GM23338 (cell line): ENCODE results near the gene MYH13. TPM values are rescaled to one million over a fixed set of nuclear protein-coding genes. Genes with fewer than 3 reads are reported as not detected.
A peak's percentile ranks its signal among the peaks of the same experiment; 100 is the strongest.
"Not testable (repeated sequence)": the region's sequence is repeated elsewhere in the genome, so short reads cannot be mapped to it uniquely, and the experiment has no call there.

ENCODE experiments used
- ATAC-seq: fragments of 200-7000 bp; cut with Tn5 transposase; 3 replicates; pipeline ENCODE4 v1.9.1; 2020
- DNase-seq: peaks from one replicate; pipeline ENCODE4 v3.0.0-alpha.2; 2015; ENCODE audit warnings: low spot score
- H2AFZ ChIP-seq: fragments of 200-600 bp; sonication (generic); 2 replicates; pipeline ENCODE4 v1.8.0; 2016; ENCODE audit warnings: antibody characterized with exemption, mild to moderate bottlenecking, moderate library complexity
- H3F3A ChIP-seq: fragments of 200-600 bp; sonication (generic); replicated peaks from 2 replicates; pipeline ENCODE4 v1.8.0; 2017; ENCODE audit warnings: antibody characterized with exemption, mixed run types, low read depth
- H3K27ac ChIP-seq: fragments of 200-600 bp; sonication (generic); 2 replicates; pipeline ENCODE4 v1.6.1; 2016; ENCODE audit warnings: low read depth
- H3K27me3 ChIP-seq: fragments of 200-600 bp; sonication (generic); 2 replicates; pipeline ENCODE4 v1.8.0; 2016; ENCODE audit warnings: mild to moderate bottlenecking, mixed run types, moderate library complexity; ENCODE audit not compliant: insufficient read depth
- H3K36me3 ChIP-seq: fragments of 200-600 bp; sonication (generic); 2 replicates; pipeline ENCODE4 v1.8.0; 2016; ENCODE audit warnings: mild to moderate bottlenecking; ENCODE audit not compliant: insufficient read depth
- H3K4me1 ChIP-seq: fragments of 200-600 bp; sonication (generic); 2 replicates; pipeline ENCODE4 v1.8.0; 2016; ENCODE audit warnings: mild to moderate bottlenecking, moderate library complexity; ENCODE audit not compliant: insufficient read depth
- H3K4me2 ChIP-seq: fragments of 200-600 bp; sonication (generic); 2 replicates; pipeline ENCODE4 v1.7.1; 2017; ENCODE audit warnings: mixed run types
- H3K4me3 ChIP-seq: fragments of 200-600 bp; sonication (generic); 2 replicates; pipeline ENCODE4 v1.6.1; 2016; ENCODE audit warnings: mixed run types
- H3K79me2 ChIP-seq: fragments of 200-600 bp; sonication (generic); replicated peaks from 2 replicates; pipeline ENCODE4 v1.8.0; 2017; ENCODE audit warnings: mild to moderate bottlenecking; ENCODE audit not compliant: insufficient read depth
- H3K9me2 ChIP-seq: fragments of 200-600 bp; sonication (generic); 2 replicates; pipeline ENCODE4 v1.8.0; 2017; ENCODE audit not compliant: insufficient read depth
- H4K20me1 ChIP-seq: fragments of 200-600 bp; sonication (generic); replicated peaks from 2 replicates; pipeline ENCODE4 v1.8.0; 2017; ENCODE audit warnings: mild to moderate bottlenecking; ENCODE audit not compliant: insufficient read depth
- H3K27ac Mint-ChIP-seq: 2 replicates; pipeline ENCODE4 v1.8.0; 2020; ENCODE audit warnings: inconsistent platforms, mild to moderate bottlenecking, moderate library complexity, mixed read lengths
- H3K27me3 Mint-ChIP-seq: 3 replicates; pipeline ENCODE4 v1.8.0; 2022; ENCODE audit warnings: low read depth, mild to moderate bottlenecking, moderate library complexity, mixed read lengths, inconsistent platforms; ENCODE audit not compliant: insufficient read depth, poor library complexity
- H3K36me3 Mint-ChIP-seq: 3 replicates; pipeline ENCODE4 v1.8.0; 2021; ENCODE audit warnings: low read depth, mild to moderate bottlenecking, inconsistent platforms, moderate library complexity, mixed read lengths
- H3K4me1 Mint-ChIP-seq: 3 replicates; pipeline ENCODE4 v1.8.0; 2020; ENCODE audit warnings: mild to moderate bottlenecking, inconsistent platforms, mixed read lengths
- H3K4me3 Mint-ChIP-seq: 3 replicates; pipeline ENCODE4 v1.8.0; 2021; ENCODE audit warnings: moderate library complexity, mild to moderate bottlenecking, inconsistent platforms, mixed read lengths
- H3K9me3 Mint-ChIP-seq: 3 replicates; pipeline ENCODE4 v1.8.0; 2020; ENCODE audit warnings: moderate library complexity, mild to moderate bottlenecking, inconsistent platforms, mixed read lengths
- ETS1 ChIP-seq: IDR thresholded peaks from 2 replicates; pipeline ENCODE4 v1.6.1; 2016; ENCODE audit warnings: antibody characterized with exemption
- EZH2phosphoT487 ChIP-seq: fragments of 200-600 bp; sonication (generic); IDR thresholded peaks from one replicate; pipeline ENCODE4 v1.8.1; 2018; ENCODE audit warnings: antibody characterized with exemption; ENCODE audit not compliant: unreplicated experiment
- JUNB ChIP-seq: IDR thresholded peaks from one replicate; pipeline ENCODE4 v1.6.1; 2016; ENCODE audit warnings: antibody characterized with exemption; ENCODE audit not compliant: unreplicated experiment
- POLR2AphosphoS5 ChIP-seq: IDR thresholded peaks from 2 replicates; pipeline ENCODE4 v1.6.1; 2016; ENCODE audit warnings: antibody characterized with exemption, low read depth
- STAT1 ChIP-seq: IDR thresholded peaks from one replicate; pipeline ENCODE4 v1.6.1; 2016; ENCODE audit warnings: antibody characterized with exemption; ENCODE audit not compliant: unreplicated experiment
- ZNF114 ChIP-seq: fragments of 250-450 bp; sonication (Bioruptor Pico); IDR thresholded peaks from 2 replicates; pipeline ENCODE4 v1.5.0; 2020; ENCODE audit warnings: mild to moderate bottlenecking, moderate library complexity
- ZNF331 ChIP-seq: fragments of 250-450 bp; sonication (Bioruptor Pico); IDR thresholded peaks from 2 replicates; pipeline ENCODE4 v1.5.0; 2020; ENCODE audit warnings: low read depth, mild to moderate bottlenecking, moderate library complexity
- polyA plus RNA-seq: library from polyadenylated mRNA; unstranded; fragments of >200 nt; fragmentation: Nextera tagmentation; extraction: Ambion mirVana; gene quantifications from 2 replicates; pipeline ENCODE4 v1.2.1, GENCODE V29; 2016
- total RNA-seq: library from RNA; depleted of rRNA; stranded (reverse); fragments of >200 nt; shearing (Covaris generic); gene quantifications from 2 replicates; pipeline ENCODE4 v1.2.3, GENCODE V29; 2014
- TF ChIP-seq, protein P1 (sequence below): fragments of 250-450 bp; sonication (Bioruptor Pico); IDR thresholded peaks from 2 replicates; pipeline ENCODE4 v1.5.0; 2020; ENCODE audit warnings: mild to moderate bottlenecking, moderate library complexity

MYH13 gene
- total and polyA plus RNA-seq, 2 experiments from 2014 or later, result not detected

DNA sequence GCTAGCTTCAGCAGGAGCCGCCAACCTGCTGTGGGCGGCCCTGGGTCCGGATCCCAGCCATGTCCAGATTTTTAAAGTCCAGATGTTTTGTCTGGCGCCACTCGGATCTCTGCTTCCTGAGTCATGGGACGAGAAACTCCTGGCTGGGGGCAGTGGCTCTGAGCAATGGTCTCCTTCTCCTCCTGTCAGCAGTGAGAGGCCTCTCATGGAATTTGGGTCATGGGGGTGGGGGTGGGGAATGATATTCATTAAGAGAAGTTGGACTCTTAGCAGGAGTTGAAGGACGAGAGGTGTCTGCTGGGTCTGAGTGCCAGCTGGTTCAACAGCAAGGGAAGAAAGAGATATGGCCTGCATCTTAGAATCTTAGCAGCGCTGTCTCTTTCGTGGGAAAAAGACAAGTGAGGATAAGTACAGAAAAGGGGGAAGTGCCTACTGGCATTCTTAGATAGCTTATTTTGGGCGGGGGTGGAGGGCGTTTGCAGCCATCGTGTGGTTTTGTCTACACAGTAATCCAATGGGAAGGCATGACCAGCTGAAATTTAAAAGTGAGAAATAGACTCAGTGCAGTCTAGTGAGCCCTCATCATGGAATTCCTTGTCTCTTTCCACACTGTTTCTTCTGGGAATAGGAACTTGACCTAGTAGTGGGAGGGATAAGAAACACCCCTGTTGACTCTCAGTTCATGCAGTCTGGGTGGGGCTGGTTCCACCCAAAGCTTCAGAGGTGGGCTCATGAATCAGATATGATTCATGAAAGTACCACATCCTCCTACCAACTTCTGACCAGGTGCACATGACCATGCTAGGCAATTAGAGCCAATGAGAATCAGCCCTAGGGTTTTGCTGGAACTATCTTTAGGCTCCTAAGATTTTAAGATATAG, 80.5 kb downstream of the MYH13 start:
- H3K36me3 ChIP-seq, result no peaks in the 10 kb centered on the region
- H2AFZ ChIP-seq, result peak overlapping the region; percentile 99
- H3K4me3 ChIP-seq, result no peak overlapping the region
- no peak overlapping the region for H3K4me3 Mint-ChIP-seq
- TF ChIP-seq ZNF331 (CRISPR knock-in tag), result no peak
- H3K9me3 Mint-ChIP-seq, result peaks cover 3% of the 10 kb centered on the region; the same call in 1 of the 3 replicates
- no peaks in the 10 kb centered on the region for H3K79me2 ChIP-seq
- H3K4me1 Mint-ChIP-seq, result peaks cover 10% of the 10 kb centered on the region
- DNase-seq (peak; percentile 15), ATAC-seq (no peak)
- H3K27ac Mint-ChIP-seq, result peak overlapping the region; percentile 67; the same call in 1 of the 2 replicates
- no peak overlapping the region for H3K4me2 ChIP-seq
- H4K20me1 ChIP-seq, result no peaks in the 10 kb centered on the region
- no peaks in the 10 kb centered on the region for H3F3A ChIP-seq
- no peaks in the 10 kb centered on the region for H3K36me3 Mint-ChIP-seq
- no peaks in the 10 kb centered on the region for H3K27me3 Mint-ChIP-seq
- no peak overlapping the region for H3K27ac ChIP-seq
- peaks cover 7% of the 10 kb centered on the region; the same call in 1 of the 2 replicates for H3K4me1 ChIP-seq
- H3K9me2 ChIP-seq, result 0 out of 2 replicates have a peak, but pooled peaks cover 2% of the 10 kb centered on the region
- H3K27me3 ChIP-seq, result no peaks in the 10 kb centered on the region

GRCh38 chr17:10291576-10291975, 81.2 kb downstream of the MYH13 start:
- not testable (repeated sequence) for H3K36me3 ChIP-seq, H3K9me2 ChIP-seq, H3K27me3 ChIP-seq, H3K4me2 ChIP-seq, H3F3A ChIP-seq, DNase-seq, H3K4me3 Mint-ChIP-seq, H3K4me1 Mint-ChIP-seq, H3K79me2 ChIP-seq, H3K9me3 Mint-ChIP-seq, H3K36me3 Mint-ChIP-seq, ATAC-seq, H3K27ac ChIP-seq, H3K4me3 ChIP-seq, H3K4me1 ChIP-seq, H4K20me1 ChIP-seq, H3K27me3 Mint-ChIP-seq
- H3K27ac Mint-ChIP-seq, result peak overlapping the region; percentile 67; the same call in 1 of the 2 replicates
- peak overlapping the region; percentile 99 for H2AFZ ChIP-seq

- H3K4me3 ChIP-seq, result no peak overlapping the region
- Mint-ChIP-seq H3K27ac (no peak overlapping the region), H3K36me3 (no peaks in the 10 kb centered on the region), H3K4me3 (no peak overlapping the region), H3K4me1 (peaks cover 10% of the 10 kb centered on the region), H3K9me3 (peaks cover 3% of the 10 kb centered on the region; the same call in 1 of the 3 replicates), H3K27me3 (no peaks in the 10 kb centered on the region)
- H2AFZ ChIP-seq, result 0 out of 2 replicates have a peak overlapping the region, but pooled peaks have one; percentile 18
- H3K27me3 ChIP-seq, result no peaks in the 10 kb centered on the region
- H3K79me2 ChIP-seq, result no peaks in the 10 kb centered on the region
- no peaks in the 10 kb centered on the region for H4K20me1 ChIP-seq
- no peak overlapping the region for H3K4me2 ChIP-seq
- peaks cover 7% of the 10 kb centered on the region; the same call in 1 of the 2 replicates for H3K4me1 ChIP-seq
- ATAC-seq (no peak), DNase-seq (no peak)
- no peaks in the 10 kb centered on the region for H3K9me2 ChIP-seq
- no peaks in the 10 kb centered on the region for H3K36me3 ChIP-seq
- H3F3A ChIP-seq, result no peaks in the 10 kb centered on the region
- H3K27ac ChIP-seq, result no peak overlapping the region
- TF ChIP-seq ZNF331 (CRISPR knock-in tag), result no peak
- TF ChIP-seq, protein P1, sequence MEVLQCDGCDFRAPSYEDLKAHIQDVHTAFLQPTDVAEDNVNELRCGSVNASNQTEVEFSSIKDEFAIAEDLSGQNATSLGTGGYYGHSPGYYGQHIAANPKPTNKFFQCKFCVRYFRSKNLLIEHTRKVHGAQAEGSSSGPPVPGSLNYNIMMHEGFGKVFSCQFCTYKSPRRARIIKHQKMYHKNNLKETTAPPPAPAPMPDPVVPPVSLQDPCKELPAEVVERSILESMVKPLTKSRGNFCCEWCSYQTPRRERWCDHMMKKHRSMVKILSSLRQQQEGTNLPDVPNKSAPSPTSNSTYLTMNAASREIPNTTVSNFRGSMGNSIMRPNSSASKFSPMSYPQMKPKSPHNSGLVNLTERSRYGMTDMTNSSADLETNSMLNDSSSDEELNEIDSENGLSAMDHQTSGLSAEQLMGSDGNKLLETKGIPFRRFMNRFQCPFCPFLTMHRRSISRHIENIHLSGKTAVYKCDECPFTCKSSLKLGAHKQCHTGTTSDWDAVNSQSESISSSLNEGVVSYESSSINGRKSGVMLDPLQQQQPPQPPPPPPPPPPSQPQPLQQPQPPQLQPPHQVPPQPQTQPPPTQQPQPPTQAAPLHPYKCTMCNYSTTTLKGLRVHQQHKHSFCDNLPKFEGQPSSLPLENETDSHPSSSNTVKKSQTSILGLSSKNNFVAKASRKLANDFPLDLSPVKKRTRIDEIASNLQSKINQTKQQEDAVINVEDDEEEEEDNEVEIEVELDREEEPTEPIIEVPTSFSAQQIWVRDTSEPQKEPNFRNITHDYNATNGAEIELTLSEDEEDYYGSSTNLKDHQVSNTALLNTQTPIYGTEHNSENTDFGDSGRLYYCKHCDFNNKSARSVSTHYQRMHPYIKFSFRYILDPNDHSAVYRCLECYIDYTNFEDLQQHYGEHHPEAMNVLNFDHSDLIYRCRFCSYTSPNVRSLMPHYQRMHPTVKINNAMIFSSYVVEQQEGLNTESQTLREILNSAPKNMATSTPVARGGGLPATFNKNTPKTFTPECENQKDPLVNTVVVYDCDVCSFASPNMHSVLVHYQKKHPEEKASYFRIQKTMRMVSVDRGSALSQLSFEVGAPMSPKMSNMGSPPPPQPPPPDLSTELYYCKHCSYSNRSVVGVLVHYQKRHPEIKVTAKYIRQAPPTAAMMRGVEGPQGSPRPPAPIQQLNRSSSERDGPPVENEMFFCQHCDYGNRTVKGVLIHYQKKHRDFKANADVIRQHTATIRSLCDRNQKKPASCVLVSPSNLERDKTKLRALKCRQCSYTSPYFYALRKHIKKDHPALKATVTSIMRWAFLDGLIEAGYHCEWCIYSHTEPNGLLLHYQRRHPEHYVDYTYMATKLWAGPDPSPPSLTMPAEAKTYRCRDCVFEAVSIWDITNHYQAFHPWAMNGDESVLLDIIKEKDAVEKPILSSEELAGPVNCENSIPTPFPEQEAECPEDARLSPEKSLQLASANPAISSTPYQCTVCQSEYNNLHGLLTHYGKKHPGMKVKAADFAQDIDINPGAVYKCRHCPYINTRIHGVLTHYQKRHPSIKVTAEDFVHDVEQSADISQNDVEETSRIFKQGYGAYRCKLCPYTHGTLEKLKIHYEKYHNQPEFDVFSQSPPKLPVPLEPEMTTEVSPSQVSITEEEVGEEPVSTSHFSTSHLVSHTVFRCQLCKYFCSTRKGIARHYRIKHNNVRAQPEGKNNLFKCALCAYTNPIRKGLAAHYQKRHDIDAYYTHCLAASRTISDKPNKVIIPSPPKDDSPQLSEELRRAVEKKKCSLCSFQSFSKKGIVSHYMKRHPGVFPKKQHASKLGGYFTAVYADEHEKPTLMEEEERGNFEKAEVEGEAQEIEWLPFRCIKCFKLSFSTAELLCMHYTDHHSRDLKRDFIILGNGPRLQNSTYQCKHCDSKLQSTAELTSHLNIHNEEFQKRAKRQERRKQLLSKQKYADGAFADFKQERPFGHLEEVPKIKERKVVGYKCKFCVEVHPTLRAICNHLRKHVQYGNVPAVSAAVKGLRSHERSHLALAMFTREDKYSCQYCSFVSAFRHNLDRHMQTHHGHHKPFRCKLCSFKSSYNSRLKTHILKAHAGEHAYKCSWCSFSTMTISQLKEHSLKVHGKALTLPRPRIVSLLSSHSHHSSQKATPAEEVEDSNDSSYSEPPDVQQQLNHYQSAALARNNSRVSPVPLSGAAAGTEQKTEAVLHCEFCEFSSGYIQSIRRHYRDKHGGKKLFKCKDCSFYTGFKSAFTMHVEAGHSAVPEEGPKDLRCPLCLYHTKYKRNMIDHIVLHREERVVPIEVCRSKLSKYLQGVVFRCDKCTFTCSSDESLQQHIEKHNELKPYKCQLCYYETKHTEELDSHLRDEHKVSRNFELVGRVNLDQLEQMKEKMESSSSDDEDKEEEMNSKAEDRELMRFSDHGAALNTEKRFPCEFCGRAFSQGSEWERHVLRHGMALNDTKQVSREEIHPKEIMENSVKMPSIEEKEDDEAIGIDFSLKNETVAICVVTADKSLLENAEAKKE (CRISPR knock-in tag), result no peak
- no peak for TF ChIP-seq STAT1
- no peak for TF ChIP-seq ZNF114 (CRISPR knock-in tag)
- no peak for TF ChIP-seq ETS1
- no peak for TF ChIP-seq POLR2AphosphoS5
- TF ChIP-seq JUNB, result no peak
- no peak for TF ChIP-seq EZH2phosphoT487
Observed at GRCh38 chr17:10290041-10290440, 82.8 kb downstream of the MYH13 start.
